ENCODE measurements around the gene ABHD14A.

Gene ABHD14A

GRCh38 chr3:51997172-51997571, 22.3 kb downstream of the ABHD14A start:
- no peak for DNase-seq (ENCODE audit: low read depth in 3 of 3)

- no peak for DNase-seq (ENCODE audit: low read depth in 3 of 3)
Measured at GRCh38 chr3:51997935-51998596, 23.2 kb downstream of the ABHD14A start.

GRCh38 chr3:51998774-51999173, 23.9 kb downstream of the ABHD14A start:
- DNase-seq (ENCODE audit: low read depth in 3 of 3) = no peak

GRCh38 chr3:51999846-52000245, 25.0 kb downstream of the ABHD14A start:
- DNase-seq (ENCODE audit: low read depth in 3 of 3) = no peak

GRCh38 chr3:52001443-52001974, 26.6 kb downstream of the ABHD14A start:
- peak; percentile 63 to 75 (median 72) for DNase-seq (ENCODE audit: low read depth in 3 of 3)

GRCh38 chr3:52002748-52003147, 27.9 kb downstream of the ABHD14A start:
- no peak for DNase-seq (ENCODE audit: low read depth in 3 of 3)

GRCh38 chr3:52004163-52004787, 29.4 kb downstream of the ABHD14A start:
- DNase-seq (ENCODE audit: low read depth in 3 of 3) = no peak

GRCh38 chr3:52004906-52005395, 30.1 kb downstream of the ABHD14A start:
- DNase-seq (ENCODE audit: low read depth in 3 of 3) = no peak

GRCh38 chr3:52005571-52005986, 30.7 kb downstream of the ABHD14A start:
- DNase-seq (ENCODE audit: low read depth in 3 of 3) = no peak

GRCh38 chr3:52006017-52006819, 31.4 kb downstream of the ABHD14A start:
- no peak for DNase-seq (ENCODE audit: low read depth in 3 of 3)

- DNase-seq (ENCODE audit: low read depth in 3 of 3) = no peak
Measured at GRCh38 chr3:52006820-52007133, 31.9 kb downstream of the ABHD14A start.

GRCh38 chr3:52007291-52007690, 32.4 kb downstream of the ABHD14A start:
- DNase-seq (ENCODE audit: low read depth in 3 of 3) = no peak

GRCh38 chr3:52010431-52010830, 35.6 kb downstream of the ABHD14A start:
- DNase-seq (ENCODE audit: low read depth in 3 of 3) = no peak

- DNase-seq (ENCODE audit: low read depth in 3 of 3) = no peak
Measured at GRCh38 chr3:52012699-52013098, 37.8 kb downstream of the ABHD14A start.

GRCh38 chr3:52013802-52014598, 39.1 kb downstream of the ABHD14A start:
- DNase-seq (ENCODE audit: low read depth in 3 of 3) = no peak

GRCh38 chr3:52014613-52015012, 39.7 kb downstream of the ABHD14A start:
- no peak for DNase-seq (ENCODE audit: low read depth in 3 of 3)

- DNase-seq (ENCODE audit: low read depth in 3 of 3) = no peak
Measured at GRCh38 chr3:52015438-52016228, 40.8 kb downstream of the ABHD14A start.

GRCh38 chr3:52017586-52017985, 42.7 kb downstream of the ABHD14A start:
- DNase-seq (ENCODE audit: low read depth in 3 of 3) = no peak

GRCh38 chr3:52018319-52019000, 43.6 kb downstream of the ABHD14A start:
- DNase-seq (ENCODE audit: low read depth in 3 of 3) = no peak

- no peak for DNase-seq (ENCODE audit: low read depth in 3 of 3)
Measured at GRCh38 chr3:52019352-52020080, 44.7 kb downstream of the ABHD14A start.
